Measurements from ENCODE around the gene OAT. TPM values are rescaled to one million over a fixed set of nuclear protein-coding genes. Genes with fewer than 3 reads are reported as not detected.

Gene OAT
- total and polyA plus RNA-seq, 2 donors (not counting 3 experiments of a cell fraction or from before 2014, with no cell fraction given) = 69.9 to 90.8 TPM

DNA sequence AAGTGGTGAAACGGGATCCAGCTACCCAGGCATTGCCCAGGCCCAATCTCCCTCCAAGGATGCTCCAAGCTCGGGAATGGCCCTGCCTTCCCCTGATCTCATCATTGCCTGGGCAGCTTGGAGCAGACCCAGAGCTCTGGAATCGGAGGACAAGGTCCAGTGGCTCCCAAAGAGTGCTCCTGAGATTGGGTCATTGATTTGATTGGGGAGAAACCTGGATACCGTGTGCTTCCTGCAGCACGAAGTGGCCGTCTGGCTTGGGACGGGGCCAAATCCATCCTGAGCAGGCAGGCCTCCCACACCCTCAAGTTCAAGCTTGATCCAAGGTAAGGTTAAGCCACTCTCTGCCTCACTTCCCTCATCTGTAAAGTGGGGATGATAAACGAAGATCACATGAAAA, 69.9 kb downstream of the OAT start:
- Histone ChIP-seq H3K9me1 (replicated peaks; ENCODE audit: control insufficient read depth, extremely low read depth, insufficient read depth, low read length) (no peaks in the 10 kb centered on the region), H3K9me3 (replicated peaks; ENCODE audit: control insufficient read depth, insufficient read depth, low read length) (no peaks in the 10 kb centered on the region), H3K79me2 (ENCODE audit: control insufficient read depth, insufficient read depth, low read length) (no peaks in the 10 kb centered on the region), H3K4me2 (ENCODE audit: insufficient read depth, low read length) (no peak overlapping the region), H3K27ac (ENCODE audit: insufficient read depth, low read depth, low read length) (no peak overlapping the region), H3K9ac (replicated peaks; ENCODE audit: extremely low read depth, insufficient read depth, low read length) (no peak overlapping the region), H3K4me1 (ENCODE audit: control insufficient read depth, extremely low read depth, insufficient read depth, low read length) (no peaks in the 10 kb centered on the region), H4K20me1 (replicated peaks; ENCODE audit: control insufficient read depth, extremely low read depth, insufficient read depth, low read length) (no peaks in the 10 kb centered on the region), H3K4me3 (replicated peaks in 1 of 3; ENCODE audit: insufficient read depth in 1 of 3, low read depth in 1 of 3, low read length in 3 of 3) (no peak overlapping the region), H2AFZ (ENCODE audit: low read depth, low read length) (no peak overlapping the region), H3K27me3 (ENCODE audit: control insufficient read depth in 2 of 2, insufficient read depth in 2 of 2, low read length in 2 of 2) (no peaks in the 10 kb centered on the region), H3K36me3 (ENCODE audit: control insufficient read depth in 2 of 2, extremely low read depth in 1 of 2, insufficient read depth in 2 of 2, low read length in 2 of 2) (no peaks in the 10 kb centered on the region)
- no peak for FAIRE-seq
- ChIA-PET CTCF (interaction anchor here (1.0 kb wide), 1 partner anchor 354 kb away, joined by 4 read pairs; no protein-coding TSS in a partner anchor), POLR2A (no interaction called here)
- no TSS peak for BruUV-seq (replicated peaks)
- no peak for DNase-seq (ENCODE audit: low read depth, low spot score)
- intact Hi-C loops (cut with micrococcal nuclease) = no loop called here
- no peak for TF ChIP-seq POLR2A (IDR thresholded peaks at IDR 0.05; ENCODE audit: low read depth, low read length)
- TF ChIP-seq FOS (IDR thresholded peaks at IDR 0.05; ENCODE audit: borderline replicate concordance, insufficient read depth, low read length) = no peak
- TF ChIP-seq GATA2 (IDR thresholded peaks at IDR 0.05; ENCODE audit: insufficient read depth, insufficient read length, low read depth, low read length) = no peak
- TF ChIP-seq POLR2AphosphoS5 (IDR thresholded peaks at IDR 0.05; ENCODE audit: insufficient read depth, low read depth, low read length) = no peak
- no peak for TF ChIP-seq MYC (IDR thresholded peaks at IDR 0.05; ENCODE audit: low read depth, low read length)
- TF ChIP-seq EZH2 (IDR thresholded peaks at IDR 0.05; ENCODE audit: borderline replicate concordance, low read depth, low read length, severe bottlenecking) = no peak
- TF ChIP-seq JUN (IDR thresholded peaks at IDR 0.05; ENCODE audit: borderline replicate concordance, insufficient read depth, insufficient read length, low read depth) = no peak
- TF ChIP-seq, protein P1, sequence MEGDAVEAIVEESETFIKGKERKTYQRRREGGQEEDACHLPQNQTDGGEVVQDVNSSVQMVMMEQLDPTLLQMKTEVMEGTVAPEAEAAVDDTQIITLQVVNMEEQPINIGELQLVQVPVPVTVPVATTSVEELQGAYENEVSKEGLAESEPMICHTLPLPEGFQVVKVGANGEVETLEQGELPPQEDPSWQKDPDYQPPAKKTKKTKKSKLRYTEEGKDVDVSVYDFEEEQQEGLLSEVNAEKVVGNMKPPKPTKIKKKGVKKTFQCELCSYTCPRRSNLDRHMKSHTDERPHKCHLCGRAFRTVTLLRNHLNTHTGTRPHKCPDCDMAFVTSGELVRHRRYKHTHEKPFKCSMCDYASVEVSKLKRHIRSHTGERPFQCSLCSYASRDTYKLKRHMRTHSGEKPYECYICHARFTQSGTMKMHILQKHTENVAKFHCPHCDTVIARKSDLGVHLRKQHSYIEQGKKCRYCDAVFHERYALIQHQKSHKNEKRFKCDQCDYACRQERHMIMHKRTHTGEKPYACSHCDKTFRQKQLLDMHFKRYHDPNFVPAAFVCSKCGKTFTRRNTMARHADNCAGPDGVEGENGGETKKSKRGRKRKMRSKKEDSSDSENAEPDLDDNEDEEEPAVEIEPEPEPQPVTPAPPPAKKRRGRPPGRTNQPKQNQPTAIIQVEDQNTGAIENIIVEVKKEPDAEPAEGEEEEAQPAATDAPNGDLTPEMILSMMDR (IDR thresholded peaks at IDR 0.05; ENCODE audit: extremely low read depth in 1 of 2, insufficient read depth in 1 of 2, low read depth in 1 of 2, low read length in 2 of 2) = no peak
- TF ChIP-seq, protein P2, sequence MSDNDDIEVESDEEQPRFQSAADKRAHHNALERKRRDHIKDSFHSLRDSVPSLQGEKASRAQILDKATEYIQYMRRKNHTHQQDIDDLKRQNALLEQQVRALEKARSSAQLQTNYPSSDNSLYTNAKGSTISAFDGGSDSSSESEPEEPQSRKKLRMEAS (IDR thresholded peaks at IDR 0.05; ENCODE audit: insufficient read depth, insufficient read length) = no peak
- dilution Hi-C loops (cut with MboI; ENCODE audit: extremely low pct_ligation_motif_present, low sequenced_read_pairs) = no loop called here
